ENCODE results near the gene DYSF. TPM values are rescaled to one million over a fixed set of nuclear protein-coding genes. Genes with fewer than 3 reads are reported as not detected.

Gene DYSF
- total RNA-seq, 4 donors from 2014 or later: 10.3 to 14.9 (median 14.4) TPM

DNA sequence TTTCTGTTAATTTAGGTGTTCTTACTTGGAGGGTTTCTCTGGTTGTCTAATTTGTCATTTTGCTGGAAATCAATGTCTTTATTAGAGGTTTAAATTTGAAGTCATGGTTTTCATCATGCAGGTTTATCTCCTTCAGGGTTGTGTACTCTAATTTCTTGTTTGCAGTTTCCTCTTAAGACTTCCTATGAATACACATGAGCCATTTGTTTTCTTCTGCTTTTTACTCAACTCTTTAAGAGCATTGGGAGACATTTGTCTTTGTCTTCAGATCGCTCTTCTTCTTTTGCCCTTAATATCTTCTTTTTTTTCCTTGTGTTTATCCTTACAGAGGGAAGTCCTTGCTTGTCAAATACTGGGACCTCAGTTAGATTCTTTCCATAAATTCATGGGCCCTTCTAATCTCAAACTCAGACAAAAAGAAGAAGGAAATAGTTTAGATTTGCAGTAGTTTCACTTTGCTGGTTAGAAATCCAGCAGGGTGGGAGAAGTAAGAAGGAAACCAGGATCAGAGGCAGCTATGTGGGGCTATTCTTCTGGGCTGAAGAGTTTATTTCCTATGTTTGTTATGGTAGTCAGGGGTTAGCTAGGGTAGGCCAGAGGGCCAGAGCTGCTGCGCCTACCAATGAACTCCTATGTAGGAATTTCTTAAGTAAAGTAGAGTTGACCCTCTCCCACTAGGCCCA lies 176.6 kb downstream of the DYSF start:
- H3K9me3 ChIP-seq: no peaks in the 10 kb centered on the region
- H3K27me3 ChIP-seq: no peaks in the 10 kb centered on the region
- no peak overlapping the region for H3K27ac ChIP-seq
- intact Hi-C loops (cut with DNase I): no loop called here
- no peaks in the 10 kb centered on the region for H3K4me1 ChIP-seq
- DNase-seq: no peak
- 89 to 94% methylated on average over 2 of the region's 2 CpGs for WGBS, 2 donors
- TF ChIP-seq, protein P1, sequence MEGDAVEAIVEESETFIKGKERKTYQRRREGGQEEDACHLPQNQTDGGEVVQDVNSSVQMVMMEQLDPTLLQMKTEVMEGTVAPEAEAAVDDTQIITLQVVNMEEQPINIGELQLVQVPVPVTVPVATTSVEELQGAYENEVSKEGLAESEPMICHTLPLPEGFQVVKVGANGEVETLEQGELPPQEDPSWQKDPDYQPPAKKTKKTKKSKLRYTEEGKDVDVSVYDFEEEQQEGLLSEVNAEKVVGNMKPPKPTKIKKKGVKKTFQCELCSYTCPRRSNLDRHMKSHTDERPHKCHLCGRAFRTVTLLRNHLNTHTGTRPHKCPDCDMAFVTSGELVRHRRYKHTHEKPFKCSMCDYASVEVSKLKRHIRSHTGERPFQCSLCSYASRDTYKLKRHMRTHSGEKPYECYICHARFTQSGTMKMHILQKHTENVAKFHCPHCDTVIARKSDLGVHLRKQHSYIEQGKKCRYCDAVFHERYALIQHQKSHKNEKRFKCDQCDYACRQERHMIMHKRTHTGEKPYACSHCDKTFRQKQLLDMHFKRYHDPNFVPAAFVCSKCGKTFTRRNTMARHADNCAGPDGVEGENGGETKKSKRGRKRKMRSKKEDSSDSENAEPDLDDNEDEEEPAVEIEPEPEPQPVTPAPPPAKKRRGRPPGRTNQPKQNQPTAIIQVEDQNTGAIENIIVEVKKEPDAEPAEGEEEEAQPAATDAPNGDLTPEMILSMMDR (IDR thresholded peaks at IDR 0.05): no peak
- TF ChIP-seq POLR2A (IDR thresholded peaks at IDR 0.05): no peak
- no peak overlapping the region for H3K4me3 ChIP-seq (replicated peaks in 1 of 3)
- no peaks in the 10 kb centered on the region for H3K36me3 ChIP-seq

DNA sequence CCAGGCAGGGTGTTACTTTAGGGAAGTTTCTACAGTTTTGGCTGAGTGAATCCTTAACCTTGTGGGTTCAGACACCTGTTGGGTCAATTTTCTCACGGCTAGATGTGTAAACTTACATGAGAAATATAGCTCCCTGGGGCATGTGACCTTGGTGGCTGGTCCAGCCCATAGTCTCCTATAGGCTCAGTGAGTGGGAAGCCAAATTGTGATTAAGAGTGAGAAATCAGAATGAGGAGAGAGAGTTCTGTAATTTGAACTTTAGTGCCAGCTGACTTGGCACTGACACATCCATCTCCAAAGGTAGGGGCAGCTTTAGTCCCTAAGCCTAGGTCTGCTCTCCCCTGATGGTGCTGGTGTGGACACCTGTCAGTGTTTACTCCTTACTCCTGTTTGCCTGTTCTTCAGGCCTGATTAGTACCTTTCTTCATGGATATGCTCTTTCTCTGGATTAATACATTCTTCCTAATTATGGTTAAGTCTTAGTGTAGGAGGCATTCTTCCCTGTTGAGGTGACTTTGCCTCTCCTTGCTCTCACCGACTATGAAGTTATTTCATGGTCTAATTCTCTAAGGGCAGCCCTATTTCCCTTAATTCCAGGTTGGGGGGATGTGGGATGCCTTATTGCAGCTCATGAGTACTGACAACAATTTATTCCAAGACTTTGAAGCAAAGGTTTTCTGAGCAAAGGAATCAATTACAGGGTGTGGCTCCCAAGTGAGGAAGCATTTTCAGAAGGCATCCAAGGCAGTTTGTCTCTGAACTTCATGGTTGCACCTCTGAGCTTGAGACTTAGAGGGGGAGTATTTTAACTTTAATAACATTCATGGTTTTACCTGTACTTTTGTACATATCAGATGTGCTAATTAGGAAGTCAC lies 177.3 kb downstream of the DYSF start:
- WGBS, 2 donors: 88 to 93% methylated on average over 2 of the region's 2 CpGs
- H3K36me3 ChIP-seq: no peaks in the 10 kb centered on the region
- no peaks in the 10 kb centered on the region for H3K9me3 ChIP-seq
- H3K4me3 ChIP-seq (replicated peaks in 1 of 3): no peak overlapping the region
- no peaks in the 10 kb centered on the region for H3K27me3 ChIP-seq
- TF ChIP-seq POLR2A (IDR thresholded peaks at IDR 0.05): no peak
- TF ChIP-seq, protein P1 (IDR thresholded peaks at IDR 0.05): no peak
- H3K4me1 ChIP-seq: no peaks in the 10 kb centered on the region
- intact Hi-C loops (cut with DNase I): no loop called here
- no peak overlapping the region for H3K27ac ChIP-seq
- no peak for DNase-seq

DNA sequence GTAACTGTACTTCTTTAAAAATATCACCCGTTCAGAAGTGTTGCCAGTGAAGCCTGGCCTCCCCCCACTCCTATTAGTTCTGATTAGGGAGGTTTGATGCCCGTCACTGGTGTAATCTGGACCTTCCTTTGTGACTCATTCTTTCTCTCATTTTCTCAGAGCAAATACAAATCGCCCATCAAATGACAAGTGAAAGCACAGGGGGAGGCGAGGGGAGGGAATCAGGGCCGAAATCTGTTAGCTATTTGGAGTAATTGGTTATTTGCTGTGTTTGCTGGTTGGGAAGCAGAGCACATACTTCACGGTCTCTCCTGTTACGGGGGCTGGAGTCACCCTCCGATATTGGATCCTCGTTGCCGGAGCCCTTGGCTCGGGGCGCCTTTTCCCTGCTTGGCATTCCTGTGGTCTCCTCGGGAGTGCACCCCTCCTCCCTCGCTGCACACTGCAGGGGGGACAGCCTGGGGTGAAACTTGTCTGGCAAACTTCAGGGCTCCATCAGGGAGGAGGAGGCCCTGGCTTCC lies 178.1 kb downstream of the DYSF start:
- Histone ChIP-seq H3K27ac (no peak overlapping the region), H3K9me3 (no peaks in the 10 kb centered on the region), H3K27me3 (no peaks in the 10 kb centered on the region), H3K36me3 (no peaks in the 10 kb centered on the region), H3K4me3 (replicated peaks in 1 of 3) (no peak overlapping the region), H3K4me1 (no peaks in the 10 kb centered on the region)
- WGBS, 2 donors: 76 to 84% methylated on average over 14 of the region's 14 CpGs
- TF ChIP-seq, protein P1 (IDR thresholded peaks at IDR 0.05): no peak
- TF ChIP-seq POLR2A (IDR thresholded peaks at IDR 0.05): no peak
- intact Hi-C loops (cut with DNase I): no loop called here
- no peak for DNase-seq

DNA sequence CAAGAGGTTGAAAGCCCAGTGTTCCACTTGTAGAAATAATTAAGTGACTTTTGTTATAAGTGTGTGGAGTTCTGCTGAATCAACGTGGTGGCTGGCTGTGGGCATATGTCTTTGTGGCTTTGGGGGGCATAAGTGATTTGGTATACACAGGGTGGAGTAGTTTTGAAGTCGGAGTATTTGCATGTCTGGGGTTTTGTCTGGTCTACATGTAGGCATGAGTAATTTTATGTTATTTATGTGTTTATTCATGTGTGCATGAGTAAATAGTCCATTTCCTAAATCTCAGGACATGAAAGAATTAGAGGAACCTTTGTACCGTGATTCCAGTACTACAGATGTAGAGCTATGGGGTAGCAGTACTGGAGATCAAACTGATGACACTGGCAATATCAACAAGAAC lies 179.7 kb downstream of the DYSF start:
- TF ChIP-seq, protein P1 (IDR thresholded peaks at IDR 0.05): no peak
- TF ChIP-seq POLR2A (IDR thresholded peaks at IDR 0.05): no peak
- Histone ChIP-seq H3K9me3 (no peaks in the 10 kb centered on the region), H3K27me3 (no peaks in the 10 kb centered on the region), H3K27ac (no peak overlapping the region), H3K4me3 (replicated peaks in 1 of 3) (no peak overlapping the region), H3K4me1 (no peaks in the 10 kb centered on the region), H3K36me3 (no peaks in the 10 kb centered on the region)
- WGBS, 2 donors: 82 to 85% methylated on average over 3 of the region's 3 CpGs
- DNase-seq: no peak
- intact Hi-C loops (cut with DNase I): no loop called here

DNA sequence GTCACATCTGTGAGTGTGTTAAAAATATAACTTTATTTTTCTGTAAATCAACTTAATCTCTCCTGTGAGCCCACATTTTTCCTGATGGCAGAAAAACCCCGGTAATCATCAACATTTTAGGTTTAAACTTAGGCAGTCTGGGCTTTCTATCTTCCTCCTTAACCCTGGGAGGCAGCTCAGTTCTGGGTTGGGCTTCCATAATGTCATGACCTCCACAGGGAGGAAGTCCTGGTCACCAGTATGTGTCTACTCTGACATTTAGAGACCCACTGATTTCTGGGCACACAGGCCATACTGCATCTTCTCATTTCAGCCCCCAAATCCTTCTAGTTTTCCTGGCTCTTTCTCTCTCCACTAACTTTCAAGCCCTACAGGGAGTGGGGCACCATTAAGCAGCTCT lies 181.2 kb downstream of the DYSF start:
- 81 to 90% methylated on average over 1 of the region's 1 CpG for WGBS, 2 donors
- no peak overlapping the region for H3K4me3 ChIP-seq (replicated peaks in 1 of 3)
- H3K4me1 ChIP-seq: no peaks in the 10 kb centered on the region
- no peaks in the 10 kb centered on the region for H3K27me3 ChIP-seq
- intact Hi-C loops (cut with DNase I): no loop called here
- H3K27ac ChIP-seq: no peak overlapping the region
- TF ChIP-seq POLR2A (IDR thresholded peaks at IDR 0.05): no peak
- TF ChIP-seq, protein P1 (IDR thresholded peaks at IDR 0.05): no peak
- no peak for DNase-seq
- H3K9me3 ChIP-seq: no peaks in the 10 kb centered on the region
- no peaks in the 10 kb centered on the region for H3K36me3 ChIP-seq
